ENCODE results near the gene DNAH8.

DNA sequence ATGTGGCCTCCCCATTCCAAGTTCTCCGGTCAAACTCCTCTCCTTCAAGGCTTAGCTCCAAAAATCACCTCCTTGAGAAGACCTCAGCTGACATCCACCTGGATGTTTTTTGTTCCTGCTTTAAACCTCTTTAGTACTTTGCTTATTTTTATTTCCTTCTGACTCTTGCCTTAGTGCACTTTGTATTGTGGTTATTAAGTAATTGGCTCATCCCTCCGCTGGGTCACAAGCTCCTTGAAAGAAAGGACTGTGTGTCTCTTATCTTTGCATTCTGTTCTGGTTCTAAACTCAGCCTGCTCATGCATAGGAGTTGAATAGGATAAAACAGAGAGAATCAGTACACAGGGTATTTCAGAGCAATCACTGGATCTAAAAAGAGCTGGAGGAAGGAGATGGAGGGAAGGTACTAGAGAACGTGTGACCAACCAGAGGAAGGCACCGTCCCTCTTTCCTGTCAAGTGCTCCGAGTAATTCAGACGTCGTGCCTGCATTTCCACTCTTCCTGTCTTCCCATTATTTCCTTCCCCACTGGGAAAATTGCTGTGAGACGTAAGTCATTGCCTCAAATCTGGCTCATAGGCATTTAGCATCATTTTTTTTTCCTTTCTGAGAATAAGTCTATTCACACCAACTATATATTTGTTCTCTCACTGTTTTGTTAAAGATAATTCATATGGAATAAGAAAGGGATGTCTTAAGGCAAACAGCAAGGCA lies 273.8 kb downstream of the DNAH8 start:
- TF ChIP-seq, protein P1, sequence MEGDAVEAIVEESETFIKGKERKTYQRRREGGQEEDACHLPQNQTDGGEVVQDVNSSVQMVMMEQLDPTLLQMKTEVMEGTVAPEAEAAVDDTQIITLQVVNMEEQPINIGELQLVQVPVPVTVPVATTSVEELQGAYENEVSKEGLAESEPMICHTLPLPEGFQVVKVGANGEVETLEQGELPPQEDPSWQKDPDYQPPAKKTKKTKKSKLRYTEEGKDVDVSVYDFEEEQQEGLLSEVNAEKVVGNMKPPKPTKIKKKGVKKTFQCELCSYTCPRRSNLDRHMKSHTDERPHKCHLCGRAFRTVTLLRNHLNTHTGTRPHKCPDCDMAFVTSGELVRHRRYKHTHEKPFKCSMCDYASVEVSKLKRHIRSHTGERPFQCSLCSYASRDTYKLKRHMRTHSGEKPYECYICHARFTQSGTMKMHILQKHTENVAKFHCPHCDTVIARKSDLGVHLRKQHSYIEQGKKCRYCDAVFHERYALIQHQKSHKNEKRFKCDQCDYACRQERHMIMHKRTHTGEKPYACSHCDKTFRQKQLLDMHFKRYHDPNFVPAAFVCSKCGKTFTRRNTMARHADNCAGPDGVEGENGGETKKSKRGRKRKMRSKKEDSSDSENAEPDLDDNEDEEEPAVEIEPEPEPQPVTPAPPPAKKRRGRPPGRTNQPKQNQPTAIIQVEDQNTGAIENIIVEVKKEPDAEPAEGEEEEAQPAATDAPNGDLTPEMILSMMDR (IDR thresholded peaks at IDR 0.05; ENCODE audit: extremely low read depth in 1 of 2, insufficient read depth in 1 of 2, low read depth in 1 of 2, low read length in 2 of 2), result no peak
- TF ChIP-seq MYC (IDR thresholded peaks at IDR 0.05; ENCODE audit: low read depth, low read length) (no peak), EZH2 (IDR thresholded peaks at IDR 0.05; ENCODE audit: borderline replicate concordance, low read depth, low read length, severe bottlenecking) (no peak), POLR2A (IDR thresholded peaks at IDR 0.05; ENCODE audit: low read depth, low read length) (no peak), POLR2AphosphoS5 (IDR thresholded peaks at IDR 0.05; ENCODE audit: insufficient read depth, low read depth, low read length) (no peak)
